ENCODE results near the gene FADS6. TPM values are rescaled to one million over a fixed set of nuclear protein-coding genes. Genes with fewer than 3 reads are reported as not detected.
"Not testable (repeated sequence)": the region's sequence is repeated elsewhere in the genome, so short reads cannot be mapped to it uniquely, and the experiment has no call there.

Gene FADS6
- total RNA-seq, 1 donor from 2014 or later = not detected

GRCh38 chr17:74921026-74921681 lies 27.7 kb upstream of the FADS6 start:
- no peak for DNase-seq (ENCODE audit: low spot score)

- no peak for DNase-seq (ENCODE audit: low spot score)
Measured at GRCh38 chr17:74920642-74921025, 27.2 kb upstream of the FADS6 start.

GRCh38 chr17:74920306-74920620 lies 26.8 kb upstream of the FADS6 start:
- DNase-seq (ENCODE audit: low spot score) = no peak

GRCh38 chr17:74919440-74920305 lies 26.2 kb upstream of the FADS6 start:
- no peak for DNase-seq (ENCODE audit: low spot score)

GRCh38 chr17:74918906-74919305 lies 25.5 kb upstream of the FADS6 start:
- no peak for DNase-seq (ENCODE audit: low spot score)

- DNase-seq (ENCODE audit: low spot score) = no peak
Measured at GRCh38 chr17:74917430-74917829, 24.0 kb upstream of the FADS6 start.

- DNase-seq (ENCODE audit: low spot score) = no peak
Measured at GRCh38 chr17:74916851-74917199, 23.4 kb upstream of the FADS6 start.

GRCh38 chr17:74916136-74916850 lies 22.9 kb upstream of the FADS6 start:
- DNase-seq (ENCODE audit: low spot score) = no peak

GRCh38 chr17:74911423-74911822 lies 18.0 kb upstream of the FADS6 start:
- not testable (repeated sequence) for DNase-seq (ENCODE audit: low spot score)

- not testable (repeated sequence) for DNase-seq (ENCODE audit: low spot score)
Measured at GRCh38 chr17:74909097-74909496, 15.7 kb upstream of the FADS6 start.

- DNase-seq (ENCODE audit: low spot score) = no peak
Measured at GRCh38 chr17:74907012-74907411, 13.6 kb upstream of the FADS6 start.

GRCh38 chr17:74906214-74906793 lies 12.9 kb upstream of the FADS6 start:
- DNase-seq (ENCODE audit: low spot score) = not testable (repeated sequence)

- DNase-seq (ENCODE audit: low spot score) = no peak
Measured at GRCh38 chr17:74904687-74905409, 11.4 kb upstream of the FADS6 start.

GRCh38 chr17:74903671-74904070 lies 10.2 kb upstream of the FADS6 start:
- DNase-seq (ENCODE audit: low spot score) = no peak

GRCh38 chr17:74903034-74903433 lies 9.6 kb upstream of the FADS6 start:
- no peak for DNase-seq (ENCODE audit: low spot score)

- no peak for DNase-seq (ENCODE audit: low spot score)
Measured at GRCh38 chr17:74901353-74902135, 8.1 kb upstream of the FADS6 start.

- DNase-seq (ENCODE audit: low spot score) = no peak
Measured at GRCh38 chr17:74900208-74900607, 6.8 kb upstream of the FADS6 start.

- DNase-seq (ENCODE audit: low spot score) = no peak
Measured at GRCh38 chr17:74898376-74898946, 5.0 kb upstream of the FADS6 start.

- DNase-seq (ENCODE audit: low spot score) = no peak
Measured at GRCh38 chr17:74893936-74894671, 671 bp upstream of the FADS6 start.

Measured in mesenteric fat pad (tissue), 1 donor.